CD4-positive, alpha-beta T cell (primary cell): ENCODE measurements around the gene DENND4A. TPM values are rescaled to one million over a fixed set of nuclear protein-coding genes. Genes with fewer than 3 reads are reported as not detected.

Source experiments
- ATAC-seq: fragments of 200-7000 bp; cut with Tn5 transposase; one replicate; pipeline ENCODE4 v1.10.0; 2022; ENCODE audit warnings: mild to moderate bottlenecking; ENCODE audit not compliant: poor library complexity
- CTCF ChIA-PET: fragments of 350-600 bp; sonication (Branson Sonifier 250); formaldehyde crosslinking; loops from one replicate; lab custom pipeline; 2021; ENCODE audit warnings: antibody characterized with exemption, inconsistent platforms; lab: Charles Lee
- POLR2A ChIA-PET: fragments of 350-600 bp; sonication (Branson Sonifier 250); formaldehyde crosslinking; loops from one replicate; lab custom pipeline; 2021; ENCODE audit warnings: antibody characterized with exemption, inconsistent platforms; lab: Charles Lee
- DNase-seq, 14 experiments: peaks; one replicate each; pipeline ENCODE4 v3.0.0-alpha.2; 2013 to 2020; ENCODE audit warnings: mixed read lengths in 2 of 14
- H3K27ac ChIP-seq, 2 donors: one replicate each; pipeline versions ENCODE4 v1.5.1 to v1.7.0; 2013; ENCODE audit warnings: low read length in 2 of 2, low read depth in 1 of 2, mild to moderate bottlenecking in 1 of 2
- H3K27me3 ChIP-seq, 2 experiments: 1 replicate in 1 of 2; 2 replicates in 1 of 2; pipeline versions ENCODE4 v1.6.1 to v1.7.0; 2013; ENCODE audit warnings: low read length in 2 of 2, control low read depth in 1 of 2, mild to moderate bottlenecking in 1 of 2, moderate library complexity in 1 of 2; ENCODE audit not compliant: insufficient read depth in 2 of 2, control insufficient read depth in 1 of 2
- H3K36me3 ChIP-seq: one replicate; pipeline ENCODE4 v1.6.1; 2013; ENCODE audit warnings: low read length, control low read depth; ENCODE audit not compliant: insufficient read depth
- H3K4me1 ChIP-seq: one replicate; pipeline ENCODE4 v1.6.1; 2013; ENCODE audit warnings: low read length, control low read depth; ENCODE audit not compliant: insufficient read depth
- H3K4me3 ChIP-seq: one replicate; pipeline ENCODE4 v1.5.1; 2013; ENCODE audit warnings: mild to moderate bottlenecking, low read length, moderate library complexity
- H3K9me3 ChIP-seq, 2 experiments: 1 replicate in 1 of 2; 2 replicates in 1 of 2; pipeline versions ENCODE4 v1.6.1 to v1.7.0; 2013; ENCODE audit warnings: low read length in 2 of 2, mild to moderate bottlenecking in 2 of 2, control low read depth in 1 of 2, moderate library complexity in 1 of 2; ENCODE audit not compliant: control insufficient read depth in 1 of 2, insufficient read depth in 1 of 2
- H3K27ac Mint-ChIP-seq: one replicate; pipeline ENCODE4 v1.8.0; 2020; ENCODE audit warnings: mixed read lengths
- H3K27me3 Mint-ChIP-seq: one replicate; pipeline ENCODE4 v1.8.0; 2021; ENCODE audit warnings: mixed read lengths
- H3K36me3 Mint-ChIP-seq: one replicate; pipeline ENCODE4 v1.8.0; 2021; ENCODE audit warnings: low read depth, mixed read lengths
- H3K4me1 Mint-ChIP-seq: one replicate; pipeline ENCODE4 v1.8.0; 2021; ENCODE audit warnings: low read depth, mixed read lengths
- H3K4me3 Mint-ChIP-seq: one replicate; pipeline ENCODE4 v1.8.0; 2020; ENCODE audit warnings: mild to moderate bottlenecking, mixed read lengths
- H3K9me3 Mint-ChIP-seq: one replicate; pipeline ENCODE4 v1.8.0; 2020; ENCODE audit warnings: mixed read lengths
- intact Hi-C, 2 experiments: fragments of 100-400 bp; cut with DNase I in 1 of 2; cut with micrococcal nuclease in 1 of 2; formaldehyde crosslinking; loops; one replicate each; pipeline versions ENCODE4 v1.15.1 to v1.9.0; 2023 to 2025; cut with DNase I, micrococcal nuclease
- total RNA-seq, 174 experiments: library from RNA in 2 of 174; stranded (reverse) in 2 of 174; gene quantifications; one replicate each; pipeline ENCODE4 v1.2.3 and lab custom pipeline; 2021 to 2026
- TF ChIP-seq, protein P1 (sequence below): fragments of 200-600 bp; IDR thresholded peaks from one replicate; pipeline ENCODE4 v1.8.0; 2022; ENCODE audit warnings: antibody characterized with exemption, mild to moderate bottlenecking

Gene DENND4A
- total RNA-seq, 2 experiments from 2014 or later, result 64.1 to 69.6 TPM

GRCh38 chr15:65773386-65774111 lies 18.5 kb downstream of the DENND4A start:
- ATAC-seq (no peak), DNase-seq (no peak)
- intact Hi-C loops, result no loop called here
- H3K36me3 Mint-ChIP-seq, result peaks cover 45% of the 10 kb centered on the region
- CTCF ChIA-PET, result interaction anchor here (1.1 kb wide), 1 partner anchor 7 kb away, joined by 3 read pairs; no protein-coding TSS in a partner anchor
- TF ChIP-seq, protein P1, sequence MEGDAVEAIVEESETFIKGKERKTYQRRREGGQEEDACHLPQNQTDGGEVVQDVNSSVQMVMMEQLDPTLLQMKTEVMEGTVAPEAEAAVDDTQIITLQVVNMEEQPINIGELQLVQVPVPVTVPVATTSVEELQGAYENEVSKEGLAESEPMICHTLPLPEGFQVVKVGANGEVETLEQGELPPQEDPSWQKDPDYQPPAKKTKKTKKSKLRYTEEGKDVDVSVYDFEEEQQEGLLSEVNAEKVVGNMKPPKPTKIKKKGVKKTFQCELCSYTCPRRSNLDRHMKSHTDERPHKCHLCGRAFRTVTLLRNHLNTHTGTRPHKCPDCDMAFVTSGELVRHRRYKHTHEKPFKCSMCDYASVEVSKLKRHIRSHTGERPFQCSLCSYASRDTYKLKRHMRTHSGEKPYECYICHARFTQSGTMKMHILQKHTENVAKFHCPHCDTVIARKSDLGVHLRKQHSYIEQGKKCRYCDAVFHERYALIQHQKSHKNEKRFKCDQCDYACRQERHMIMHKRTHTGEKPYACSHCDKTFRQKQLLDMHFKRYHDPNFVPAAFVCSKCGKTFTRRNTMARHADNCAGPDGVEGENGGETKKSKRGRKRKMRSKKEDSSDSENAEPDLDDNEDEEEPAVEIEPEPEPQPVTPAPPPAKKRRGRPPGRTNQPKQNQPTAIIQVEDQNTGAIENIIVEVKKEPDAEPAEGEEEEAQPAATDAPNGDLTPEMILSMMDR, result no peak
- Histone ChIP-seq H3K27me3 (no peaks in the 10 kb centered on the region), H3K9me3 (no peaks in the 10 kb centered on the region), H3K4me3 (no peak overlapping the region), H3K27ac (peak overlapping the region in 1 of 2 donors; percentile 11), H3K4me1 (peaks cover 38% of the 10 kb centered on the region), H3K36me3 (no peaks in the 10 kb centered on the region)
- no peaks in the 10 kb centered on the region for H3K9me3 Mint-ChIP-seq
- no peaks in the 10 kb centered on the region for H3K27me3 Mint-ChIP-seq
- peaks cover 58% of the 10 kb centered on the region for H3K4me1 Mint-ChIP-seq
- H3K4me3 Mint-ChIP-seq, result no peak overlapping the region
- POLR2A ChIA-PET, result interaction anchor here (1.6 kb wide), 1 partner anchor 45 kb away, joined by 5 read pairs; no protein-coding TSS in a partner anchor
- peak overlapping the region; percentile 10 for H3K27ac Mint-ChIP-seq

DNA sequence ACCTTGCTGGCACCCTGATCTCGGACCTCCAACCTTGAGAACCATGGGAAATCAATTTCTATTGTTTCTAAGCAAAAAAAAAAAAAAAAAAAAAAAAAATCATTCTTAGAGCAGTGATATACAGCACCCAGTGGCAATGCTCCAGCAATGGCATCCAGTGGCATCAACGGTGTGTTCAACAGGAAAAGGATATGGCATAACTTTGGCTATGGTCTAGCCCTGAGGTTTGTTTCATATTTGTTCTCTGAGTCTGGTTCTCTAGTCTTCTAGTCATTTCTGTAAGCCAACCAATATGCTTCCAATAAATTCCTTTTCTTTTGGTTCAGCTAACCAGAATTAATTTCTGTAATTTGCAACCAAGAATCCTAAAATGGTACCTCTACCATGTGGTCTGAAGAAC lies 19.2 kb downstream of the DENND4A start:
- H3K36me3 ChIP-seq, result no peaks in the 10 kb centered on the region
- Mint-ChIP-seq H3K4me1 (peaks cover 58% of the 10 kb centered on the region), H3K9me3 (no peaks in the 10 kb centered on the region), H3K4me3 (no peak overlapping the region), H3K36me3 (peaks cover 46% of the 10 kb centered on the region), H3K27ac (peak overlapping the region; percentile 10), H3K27me3 (no peaks in the 10 kb centered on the region)
- TF ChIP-seq, protein P1, result no peak
- intact Hi-C loops, result no loop called here
- ChIA-PET CTCF (interaction anchor here (0.9 kb wide), 1 partner anchor 34 kb away, joined by 3 read pairs; no protein-coding TSS in a partner anchor), POLR2A (no interaction called here)
- H3K9me3 ChIP-seq, result no peaks in the 10 kb centered on the region
- H3K4me1 ChIP-seq, result peaks cover 35% of the 10 kb centered on the region
- DNase-seq (peak in 1 of 14 experiments; percentile 36), ATAC-seq (no peak)
- H3K27me3 ChIP-seq, result no peaks in the 10 kb centered on the region
- peak overlapping the region in 1 of 2 donors; percentile 11 for H3K27ac ChIP-seq
- no peak overlapping the region for H3K4me3 ChIP-seq

DNA sequence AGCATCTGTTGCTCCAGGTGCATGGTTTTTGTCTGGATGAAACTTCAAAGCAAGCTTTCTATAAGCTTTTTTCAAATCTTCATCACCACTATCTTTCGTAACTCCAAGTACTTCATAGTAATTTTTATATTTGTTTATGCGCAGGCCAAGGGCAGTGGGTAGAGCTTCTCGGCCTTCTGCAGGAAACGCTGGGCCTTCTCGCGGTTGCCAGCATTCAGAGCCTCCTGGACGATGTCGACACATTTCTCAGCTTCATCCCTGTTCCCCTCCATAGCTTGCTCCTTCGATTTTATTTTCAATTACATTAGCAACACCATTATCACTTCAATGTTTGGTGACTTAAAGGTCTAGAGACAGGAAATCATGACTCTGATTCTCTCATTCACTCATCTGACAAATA lies 20.2 kb downstream of the DENND4A start:
- Mint-ChIP-seq H3K4me3 (no peak overlapping the region), H3K27ac (no peak overlapping the region), H3K36me3 (peaks cover 52% of the 10 kb centered on the region), H3K4me1 (peaks cover 68% of the 10 kb centered on the region), H3K9me3 (no peaks in the 10 kb centered on the region), H3K27me3 (no peaks in the 10 kb centered on the region)
- ChIA-PET POLR2A (no interaction called here), CTCF (no interaction called here)
- ATAC-seq (no peak), DNase-seq (no peak)
- TF ChIP-seq, protein P1, result no peak
- intact Hi-C loops, result no loop called here
- Histone ChIP-seq H3K27me3 (no peaks in the 10 kb centered on the region), H3K9me3 (no peaks in the 10 kb centered on the region), H3K36me3 (no peaks in the 10 kb centered on the region), H3K27ac (no peak overlapping the region), H3K4me3 (no peak overlapping the region), H3K4me1 (peaks cover 27% of the 10 kb centered on the region)
